IPS-20b (cell line): ENCODE measurements around the gene WAPL.

Experiments
- H3K27ac ChIP-seq: one replicate; pipeline ENCODE4 v1.5.1; 2013; ENCODE audit warnings: low read length
- H3K27me3 ChIP-seq: 2 replicates; pipeline ENCODE4 v1.6.1; 2013; ENCODE audit warnings: mild to moderate bottlenecking, low read length, inconsistent platforms; ENCODE audit not compliant: insufficient read depth
- H3K36me3 ChIP-seq: 2 replicates; pipeline ENCODE4 v1.6.1; 2013; ENCODE audit warnings: low read depth, mild to moderate bottlenecking, inconsistent platforms, low read length, moderate library complexity; ENCODE audit not compliant: insufficient read depth
- H3K4me1 ChIP-seq: 2 replicates; pipeline ENCODE4 v1.6.1; 2013; ENCODE audit warnings: mild to moderate bottlenecking, control low read depth, inconsistent platforms, low read length, moderate library complexity; ENCODE audit not compliant: insufficient read depth
- H3K4me3 ChIP-seq: 2 replicates; pipeline ENCODE4 v1.5.1; 2013; ENCODE audit warnings: mild to moderate bottlenecking, low read length, inconsistent platforms
- H3K9ac ChIP-seq: 2 replicates; pipeline ENCODE4 v1.6.1; 2013; ENCODE audit warnings: low read depth, mild to moderate bottlenecking, inconsistent platforms, low read length, moderate library complexity
- H3K9me3 ChIP-seq: 2 replicates; pipeline ENCODE4 v1.6.1; 2013; ENCODE audit warnings: mild to moderate bottlenecking, low read depth, low read length, inconsistent platforms; ENCODE audit not compliant: insufficient read depth

Gene WAPL

DNA sequence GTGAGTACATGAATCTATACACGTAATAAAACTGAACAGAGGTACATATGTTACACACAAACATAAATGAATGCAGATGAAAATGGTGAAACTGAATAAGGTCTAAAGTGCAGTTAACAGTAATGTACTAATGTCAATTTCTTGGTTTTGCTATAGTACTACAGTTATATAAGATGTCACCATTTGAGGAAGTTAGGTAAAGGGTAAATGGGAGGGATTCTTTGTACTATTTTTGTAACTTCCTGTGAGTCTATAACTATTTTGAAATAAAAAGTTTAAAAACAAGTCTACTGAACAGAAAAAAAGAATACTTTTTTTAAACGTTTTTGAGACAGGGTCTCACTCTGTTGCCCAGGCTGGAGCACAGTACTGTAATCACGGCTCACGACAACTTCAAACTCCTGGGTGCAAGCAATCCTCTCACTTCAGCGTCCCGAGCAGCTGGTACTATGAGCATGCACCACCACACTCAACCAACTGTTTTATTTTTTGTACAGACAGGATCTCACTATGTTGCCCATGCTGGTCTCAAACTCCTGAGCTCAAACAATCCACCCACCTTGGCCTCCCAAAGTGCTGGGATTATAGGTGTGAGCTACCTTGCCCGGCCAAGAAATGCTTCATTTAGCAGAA lies 71.5 kb downstream of the WAPL start:
- no peak overlapping the region for H3K9ac ChIP-seq
- no peaks in the 10 kb centered on the region for H3K4me1 ChIP-seq
- H3K27me3 ChIP-seq: no peaks in the 10 kb centered on the region
- H3K4me3 ChIP-seq: no peak overlapping the region
- peaks cover 92% of the 10 kb centered on the region for H3K36me3 ChIP-seq
- H3K9me3 ChIP-seq: no peaks in the 10 kb centered on the region
- H3K27ac ChIP-seq: no peak overlapping the region

DNA sequence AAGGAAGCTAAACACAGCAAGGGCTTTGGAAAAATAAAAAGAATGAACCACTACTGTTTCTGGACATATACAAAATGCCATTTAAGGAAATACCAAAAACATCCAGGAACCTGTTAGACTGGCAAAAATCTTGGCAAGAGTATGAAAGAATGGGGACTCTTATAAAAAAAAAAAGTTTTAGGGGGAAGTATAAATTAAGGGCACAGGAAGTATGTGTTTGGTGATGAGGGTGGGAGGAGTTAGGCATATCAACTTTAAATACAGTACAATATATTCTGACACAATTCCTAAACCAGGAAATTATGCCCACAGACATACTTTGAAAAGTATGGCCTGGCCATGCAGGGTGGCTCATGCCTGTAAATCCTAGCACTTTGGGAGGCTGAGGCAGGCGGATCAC lies 74.2 kb downstream of the WAPL start:
- H3K27ac ChIP-seq: no peak overlapping the region
- H3K27me3 ChIP-seq: no peaks in the 10 kb centered on the region
- no peaks in the 10 kb centered on the region for H3K9me3 ChIP-seq
- no peaks in the 10 kb centered on the region for H3K4me1 ChIP-seq
- H3K9ac ChIP-seq: no peak overlapping the region
- no peak overlapping the region for H3K4me3 ChIP-seq
- peaks cover 97% of the 10 kb centered on the region for H3K36me3 ChIP-seq

DNA sequence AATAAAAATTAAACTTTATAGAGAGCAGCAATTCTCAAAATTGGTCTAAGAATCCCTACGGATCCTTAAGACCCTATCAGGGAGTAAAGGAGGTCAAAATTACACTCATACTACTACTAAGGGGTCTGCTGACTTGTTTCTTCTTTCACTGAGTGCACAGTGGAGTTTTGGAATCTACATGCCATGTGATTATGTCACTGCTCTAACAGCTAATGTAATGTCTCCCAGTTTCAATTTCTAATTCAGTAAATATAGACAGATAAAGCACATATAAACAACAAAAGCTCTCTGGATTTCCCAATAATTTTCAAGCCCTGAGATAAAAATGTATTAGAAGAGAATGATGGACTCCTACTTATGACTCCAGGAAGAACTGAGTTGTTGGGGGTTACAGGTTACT lies 74.6 kb downstream of the WAPL start:
- Histone ChIP-seq H3K4me3 (no peak overlapping the region), H3K27ac (no peak overlapping the region), H3K36me3 (peaks cover 97% of the 10 kb centered on the region), H3K9me3 (no peaks in the 10 kb centered on the region), H3K9ac (no peak overlapping the region), H3K27me3 (no peaks in the 10 kb centered on the region), H3K4me1 (no peaks in the 10 kb centered on the region)

DNA sequence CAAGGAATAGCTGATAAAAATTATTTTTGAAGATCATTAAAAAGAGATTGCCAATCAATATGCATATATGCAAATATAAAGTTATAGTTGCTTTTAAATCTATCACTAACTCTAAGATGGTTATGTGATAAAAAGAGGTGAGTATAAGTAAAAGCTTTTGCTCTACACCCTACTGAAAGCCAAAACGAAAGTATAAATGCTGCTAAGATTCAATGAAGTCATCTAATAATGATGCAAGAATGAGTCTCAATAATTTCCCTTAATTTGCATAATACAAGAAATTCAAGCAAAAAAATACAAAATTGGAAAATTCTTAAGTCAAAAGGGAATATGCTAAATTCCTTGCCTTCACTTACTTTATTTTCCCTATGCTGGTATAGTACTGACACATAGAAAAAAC lies 75.2 kb downstream of the WAPL start:
- no peak overlapping the region for H3K4me3 ChIP-seq
- H3K9me3 ChIP-seq: no peaks in the 10 kb centered on the region
- no peaks in the 10 kb centered on the region for H3K27me3 ChIP-seq
- H3K27ac ChIP-seq: no peak overlapping the region
- no peak overlapping the region for H3K9ac ChIP-seq
- H3K36me3 ChIP-seq: peaks cover 97% of the 10 kb centered on the region
- H3K4me1 ChIP-seq: no peaks in the 10 kb centered on the region

DNA sequence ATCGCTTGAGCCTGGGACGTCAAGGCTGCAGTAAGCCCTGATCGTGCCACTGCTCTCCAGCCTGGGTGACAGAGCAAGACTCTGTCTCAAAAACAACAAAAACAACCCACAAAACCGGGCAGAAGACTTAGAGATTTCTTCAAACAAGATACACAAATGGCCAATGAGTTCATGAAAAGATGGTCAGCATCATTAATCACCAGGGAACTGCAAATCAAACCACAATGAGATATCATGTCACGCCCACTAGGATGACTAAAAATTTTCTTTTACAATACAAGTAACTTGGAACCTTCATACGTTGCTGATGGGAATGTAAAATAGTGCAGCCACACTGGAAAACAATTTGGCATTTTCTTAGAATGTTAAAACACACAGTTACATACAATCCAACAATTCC lies 77.7 kb downstream of the WAPL start:
- no peaks in the 10 kb centered on the region for H3K4me1 ChIP-seq
- H3K9ac ChIP-seq: no peak overlapping the region
- H3K36me3 ChIP-seq: peaks cover 95% of the 10 kb centered on the region
- H3K9me3 ChIP-seq: no peaks in the 10 kb centered on the region
- no peak overlapping the region for H3K4me3 ChIP-seq
- H3K27me3 ChIP-seq: no peaks in the 10 kb centered on the region
- no peak overlapping the region for H3K27ac ChIP-seq

DNA sequence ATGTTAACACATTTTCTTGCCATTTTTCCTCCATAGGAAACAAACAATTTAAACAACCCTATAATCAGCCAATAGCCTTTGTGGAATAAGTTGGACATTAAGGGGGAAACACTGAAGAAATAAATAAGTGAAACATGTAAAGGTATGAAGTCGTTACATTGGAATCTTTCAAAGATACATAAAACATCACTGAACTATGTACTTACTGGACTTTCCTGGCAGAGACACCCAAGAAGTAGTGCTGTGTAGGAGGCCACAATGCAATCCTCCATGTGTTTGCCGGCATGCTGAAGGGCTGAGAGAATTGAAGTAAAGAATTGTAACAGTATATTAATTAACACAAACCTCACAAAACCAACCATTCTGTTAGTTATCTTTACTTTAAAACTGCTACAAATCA lies 78.5 kb downstream of the WAPL start:
- Histone ChIP-seq H3K27ac (no peak overlapping the region), H3K4me1 (no peaks in the 10 kb centered on the region), H3K36me3 (peaks cover 93% of the 10 kb centered on the region), H3K27me3 (no peaks in the 10 kb centered on the region), H3K4me3 (no peak overlapping the region), H3K9ac (no peak overlapping the region), H3K9me3 (no peaks in the 10 kb centered on the region)

DNA sequence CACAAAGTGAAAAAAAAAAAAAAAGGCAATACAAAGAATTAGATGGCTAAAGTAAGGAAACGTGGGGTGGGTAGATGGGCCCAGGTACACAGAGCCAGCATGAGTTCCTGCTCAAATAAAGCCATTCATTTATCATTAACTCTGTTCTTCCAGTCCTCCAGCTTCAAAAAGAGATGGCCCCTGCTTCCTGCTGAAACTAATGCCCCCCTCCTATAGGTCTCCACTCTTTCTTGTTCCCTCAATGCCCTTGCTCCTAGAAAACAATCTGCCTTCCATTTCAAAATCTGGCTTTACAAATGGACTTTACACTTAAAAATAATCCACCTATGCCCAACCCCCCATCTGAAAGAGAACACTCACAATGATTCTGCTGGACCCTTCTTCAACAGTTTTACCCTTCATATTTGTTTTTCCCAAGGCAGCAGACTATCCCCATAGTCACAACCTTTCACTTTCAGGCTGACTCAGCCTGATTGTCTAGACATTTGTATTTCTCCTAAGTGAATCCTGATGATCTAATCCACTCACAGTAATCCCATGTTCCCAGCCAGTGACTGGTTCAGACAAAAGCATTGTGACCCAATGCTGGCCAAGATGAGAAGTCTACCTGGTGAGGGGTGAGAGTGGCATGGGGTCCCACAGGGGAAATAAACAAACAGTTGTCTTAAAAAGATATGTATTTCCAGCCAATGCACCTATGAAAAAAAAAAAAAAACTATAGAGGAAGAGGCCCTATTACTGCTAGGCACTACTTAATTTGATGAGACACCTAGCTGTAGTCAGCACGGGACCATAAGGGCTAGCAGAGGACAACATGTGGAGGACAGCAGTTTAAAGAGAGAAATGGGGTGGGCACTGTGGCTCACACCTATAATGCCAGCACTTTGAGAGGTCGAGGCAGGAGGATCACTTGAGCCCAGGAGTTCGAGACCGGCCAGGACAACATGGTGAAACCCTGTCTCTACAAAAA lies 80.4 kb downstream of the WAPL start:
- Histone ChIP-seq H3K9me3 (no peaks in the 10 kb centered on the region), H3K4me1 (peaks cover 6% of the 10 kb centered on the region; the same call in 1 of the 2 replicates), H3K27ac (no peak overlapping the region), H3K4me3 (no peak overlapping the region), H3K36me3 (peaks cover 94% of the 10 kb centered on the region), H3K27me3 (no peaks in the 10 kb centered on the region), H3K9ac (no peak overlapping the region)

DNA sequence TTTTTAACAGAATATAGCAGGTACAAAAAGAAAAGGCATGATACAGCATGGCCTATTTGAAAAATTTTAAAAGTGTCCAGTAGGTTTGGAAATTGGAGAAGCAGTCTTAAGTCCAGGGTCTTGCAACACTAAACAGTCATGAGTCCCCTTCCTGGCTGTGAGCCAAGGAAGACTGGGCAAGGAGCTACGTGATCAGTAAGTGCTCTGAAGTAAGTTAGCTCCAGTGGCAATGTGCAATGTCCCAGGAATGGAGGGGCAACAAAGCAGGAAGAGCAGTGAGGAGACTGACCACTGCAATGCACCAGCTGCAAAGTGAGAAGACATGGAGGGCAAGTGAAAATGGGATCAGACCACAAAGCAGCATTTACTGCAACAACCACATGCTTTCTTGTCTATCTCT lies 82.0 kb downstream of the WAPL start:
- Histone ChIP-seq H3K27ac (no peak overlapping the region), H3K9me3 (no peaks in the 10 kb centered on the region), H3K9ac (no peak overlapping the region), H3K36me3 (peaks cover 90% of the 10 kb centered on the region), H3K4me1 (peaks cover 20% of the 10 kb centered on the region; the same call in 1 of the 2 replicates), H3K27me3 (no peaks in the 10 kb centered on the region), H3K4me3 (no peak overlapping the region)

DNA sequence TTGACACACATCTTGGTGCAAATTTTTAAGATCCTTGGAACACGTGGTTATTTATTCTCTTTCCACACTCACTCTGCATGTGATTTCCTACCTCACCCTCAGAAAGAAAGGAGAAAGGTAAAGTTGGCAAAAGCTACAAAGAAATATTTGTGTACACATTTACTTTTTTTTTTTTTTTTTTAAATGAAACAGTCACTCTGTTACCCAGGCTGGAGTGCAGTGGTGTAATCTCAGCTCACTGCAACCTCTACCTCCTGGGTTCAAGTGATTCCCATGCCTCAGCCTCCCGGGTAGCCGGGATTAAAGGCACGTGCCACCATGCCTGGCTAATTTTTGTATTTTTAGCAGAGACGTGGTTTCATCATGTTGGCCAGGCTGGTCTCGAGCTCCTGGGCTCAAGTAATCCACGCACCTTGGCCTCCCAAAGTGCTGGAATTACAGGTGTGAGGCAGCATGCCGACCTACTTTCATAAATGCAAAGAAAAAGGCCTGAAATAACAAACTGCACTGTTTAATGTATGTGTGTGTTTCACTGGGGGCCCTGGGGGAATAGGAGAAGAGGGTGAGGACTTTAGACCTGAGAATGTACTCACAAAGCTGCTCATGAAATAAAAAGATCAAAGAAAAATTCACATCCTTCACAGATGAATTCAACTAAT lies 83.4 kb downstream of the WAPL start:
- Histone ChIP-seq H3K27me3 (no peaks in the 10 kb centered on the region), H3K4me1 (peaks cover 20% of the 10 kb centered on the region; the same call in 1 of the 2 replicates), H3K36me3 (peaks cover 84% of the 10 kb centered on the region), H3K9me3 (no peaks in the 10 kb centered on the region), H3K9ac (no peak overlapping the region), H3K4me3 (no peak overlapping the region), H3K27ac (no peak overlapping the region)

DNA sequence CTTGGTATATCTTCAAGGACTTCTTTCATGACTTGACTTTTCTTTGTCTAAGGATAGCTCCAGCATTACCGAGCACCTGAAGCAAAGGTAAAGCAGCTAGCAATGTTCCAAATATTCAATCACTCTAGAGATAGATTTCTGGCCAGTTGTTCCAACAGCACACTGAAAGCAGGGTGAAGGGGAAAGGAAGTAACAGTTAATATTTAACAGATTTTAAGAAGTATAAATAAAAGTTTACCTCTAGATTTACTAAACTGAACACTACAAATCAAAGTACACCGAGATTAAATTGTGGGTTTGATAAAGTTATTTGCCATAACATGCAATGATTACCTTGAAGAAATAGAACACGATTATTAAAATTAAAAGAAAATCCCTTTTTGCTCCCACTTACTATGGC lies 84.1 kb downstream of the WAPL start:
- Histone ChIP-seq H3K4me3 (no peak overlapping the region), H3K9ac (no peak overlapping the region), H3K9me3 (no peaks in the 10 kb centered on the region), H3K27ac (no peak overlapping the region), H3K36me3 (peaks cover 77% of the 10 kb centered on the region), H3K4me1 (peaks cover 20% of the 10 kb centered on the region; the same call in 1 of the 2 replicates), H3K27me3 (no peaks in the 10 kb centered on the region)

DNA sequence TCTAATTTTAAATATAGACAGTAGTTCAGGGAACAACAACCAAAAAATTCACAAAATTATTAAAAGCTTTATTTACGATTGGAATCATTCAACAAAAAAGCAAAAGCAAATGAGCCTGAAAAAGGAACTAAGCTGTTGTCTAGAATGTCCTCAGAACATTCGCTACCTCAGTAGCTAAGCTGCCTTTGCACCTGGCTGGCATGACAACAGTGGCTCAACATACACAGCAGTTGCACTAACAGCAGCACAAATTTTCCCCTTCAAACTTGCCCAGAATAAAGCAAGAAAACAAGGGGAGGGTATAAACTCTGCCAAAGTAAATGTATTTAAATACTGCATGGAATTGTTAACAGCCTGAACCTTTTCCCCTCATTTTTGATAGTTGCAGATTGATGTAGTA lies 84.6 kb downstream of the WAPL start:
- H3K4me3 ChIP-seq: no peak overlapping the region
- H3K36me3 ChIP-seq: peaks cover 72% of the 10 kb centered on the region
- H3K4me1 ChIP-seq: peaks cover 20% of the 10 kb centered on the region; the same call in 1 of the 2 replicates
- H3K9ac ChIP-seq: no peak overlapping the region
- no peaks in the 10 kb centered on the region for H3K9me3 ChIP-seq
- H3K27me3 ChIP-seq: no peaks in the 10 kb centered on the region
- no peak overlapping the region for H3K27ac ChIP-seq
